B cell (primary cell): ENCODE results near the gene NTSR2. TPM values are rescaled to one million over a fixed set of nuclear protein-coding genes. Genes with fewer than 3 reads are reported as not detected.

ENCODE experiments used
- ATAC-seq: fragments of 200-7000 bp; cut with Tn5 transposase; one replicate; pipeline ENCODE4 v1.10.0; 2021; ENCODE audit warnings: low read depth, mild to moderate bottlenecking, moderate number of reproducible peaks, moderate library complexity
- CTCF ChIA-PET: fragments of 350-600 bp; sonication (Branson Sonifier 250); formaldehyde crosslinking; loops from one replicate; lab custom pipeline; 2021; ENCODE audit warnings: antibody characterized with exemption, inconsistent platforms; lab: Charles Lee
- POLR2A ChIA-PET: fragments of 350-600 bp; sonication (Branson Sonifier 250); formaldehyde crosslinking; loops from one replicate; lab custom pipeline; 2021; ENCODE audit warnings: antibody characterized with exemption; lab: Charles Lee
- DNase-seq: peaks from one replicate; pipeline ENCODE4 v3.0.0; 2013
- H2AFZ ChIP-seq: 2 replicates; pipeline ENCODE4 v1.6.1; 2012; ENCODE audit warnings: mild to moderate bottlenecking, low read depth, low read length; ENCODE audit not compliant: insufficient read depth, poor library complexity, severe bottlenecking
- H3K27ac ChIP-seq, 2 donors: 1 replicate in 1 of 2; 2 replicates in 1 of 2; pipeline ENCODE4 v1.5.1; 2012 to 2013; ENCODE audit warnings: low read length in 2 of 2, mild to moderate bottlenecking in 2 of 2, moderate library complexity in 1 of 2
- H3K27me3 ChIP-seq, 4 experiments: fragments of 200-600 bp in 1 of 4; sonication (generic) in 1 of 4; replicated peaks in 1 of 4; 1 replicate in 2 of 4; 2 replicates in 2 of 4; pipeline versions ENCODE4 v1.6.1 to v1.7.0; 2013 to 2016; ENCODE audit warnings: low read length in 3 of 4, mild to moderate bottlenecking in 2 of 4, mixed read lengths in 1 of 4, moderate library complexity in 1 of 4; ENCODE audit not compliant: insufficient read depth in 4 of 4, control insufficient read depth in 3 of 4; ENCODE audit errors: control extremely low read depth in 1 of 4
- H3K36me3 ChIP-seq, 2 experiments: replicated peaks in 1 of 2; 1 replicate in 1 of 2; 2 replicates in 1 of 2; pipeline versions ENCODE4 v1.6.1 to v1.7.1; 2013; ENCODE audit warnings: low read length in 1 of 2; ENCODE audit not compliant: insufficient read depth in 2 of 2, control insufficient read depth in 1 of 2; ENCODE audit errors: control extremely low read depth in 1 of 2, extremely low read depth in 1 of 2
- H3K4me1 ChIP-seq, 2 donors: fragments of 200-600 bp in 1 of 2; sonication (generic) in 1 of 2; 1 replicate in 1 of 2; 2 replicates in 1 of 2; pipeline versions ENCODE4 v1.5.1 to v1.6.1; 2013 to 2017; ENCODE audit warnings: low read length in 2 of 2; ENCODE audit not compliant: control insufficient read depth in 2 of 2, insufficient read depth in 2 of 2
- H3K4me2 ChIP-seq: replicated peaks from 2 replicates; pipeline ENCODE3; 2012; ENCODE audit warnings: mild to moderate bottlenecking, low read depth, low read length; ENCODE audit not compliant: poor library complexity, severe bottlenecking
- H3K4me3 ChIP-seq, 5 experiments: fragments of 200-600 bp in 1 of 5; sonication (generic) in 1 of 5; 1 replicate in 3 of 5; 2 replicates in 2 of 5; pipeline versions ENCODE4 v1.5.1 to v1.7.0; 2011 to 2016; ENCODE audit warnings: low read length in 4 of 5, mild to moderate bottlenecking in 4 of 5, low read depth in 2 of 5, control low read depth in 1 of 5, moderate library complexity in 1 of 5; ENCODE audit not compliant: insufficient read depth in 1 of 5; ENCODE audit errors: control extremely low read depth in 1 of 5, extremely low read depth in 1 of 5
- H3K79me2 ChIP-seq: fragments of 200-600 bp; sonication (generic); one replicate; pipeline ENCODE4 v1.6.0; 2016; ENCODE audit warnings: low read length; ENCODE audit not compliant: control insufficient read depth, insufficient read depth
- H3K9ac ChIP-seq: fragments of 200-600 bp; sonication (generic); 2 replicates; pipeline ENCODE4 v1.6.1; 2017; ENCODE audit warnings: mild to moderate bottlenecking, low read length, moderate library complexity
- H3K9me3 ChIP-seq, 3 donors: one replicate each; pipeline versions ENCODE4 v1.6.1 to v1.7.1; 2013; ENCODE audit warnings: low read length in 2 of 3; ENCODE audit not compliant: control insufficient read depth in 2 of 3, insufficient read depth in 1 of 3; ENCODE audit errors: control extremely low read depth in 1 of 3
- H4K20me1 ChIP-seq: 2 replicates; pipeline ENCODE4 v1.6.0; 2012; ENCODE audit warnings: mild to moderate bottlenecking, low read length; ENCODE audit not compliant: insufficient read depth, control insufficient read depth, poor library complexity, severe bottlenecking
- H3K27ac Mint-ChIP-seq: one replicate; pipeline ENCODE4 v1.8.0; 2021; ENCODE audit warnings: mixed read lengths
- H3K27me3 Mint-ChIP-seq: one replicate; pipeline ENCODE4 v1.8.0; 2021; ENCODE audit warnings: mixed read lengths
- H3K4me1 Mint-ChIP-seq: one replicate; pipeline ENCODE4 v1.8.0; 2021; ENCODE audit warnings: mixed read lengths
- H3K4me3 Mint-ChIP-seq: one replicate; pipeline ENCODE4 v1.8.0; 2021; ENCODE audit warnings: mixed read lengths
- H3K9me3 Mint-ChIP-seq: one replicate; pipeline ENCODE4 v1.8.0; 2022; ENCODE audit warnings: mixed read lengths; ENCODE audit not compliant: insufficient read depth
- EZH2 ChIP-seq: IDR thresholded peaks from 2 replicates; pipeline ENCODE4 v1.6.1; 2012; ENCODE audit warnings: borderline replicate concordance, low read depth, mild to moderate bottlenecking, moderate library complexity, low read length; ENCODE audit not compliant: insufficient read depth, poor library complexity, severe bottlenecking
- WGBS: methylation state at CpG from one replicate; pipeline ENCODE4 v1.1.5; 2013; ENCODE audit warnings: missing lambda C conversion rate; ENCODE audit not compliant: insufficient coverage; 5-methylcytosine and 5-hydroxymethylcytosine counted together
- intact Hi-C: fragments of 100-400 bp; cut with micrococcal nuclease; formaldehyde crosslinking; loops from one replicate; pipeline ENCODE4 v1.10.0; 2022
- polyA plus RNA-seq: library from polyadenylated mRNA; depleted of rRNA; stranded (reverse); fragments of >200 nt; gene quantifications from 2 replicates; pipeline ENCODE4 v1.2.3, GENCODE V29; 2012
- total RNA-seq, 2 donors: library from RNA; stranded (reverse); fragments of 120-200 nt in 1 of 2; gene quantifications; 1 replicate in 1 of 2; 2 replicates in 1 of 2; pipeline versions ENCODE4 v1.2.3 to v1.2.4, GENCODE V29; 2013 to 2022
- TF ChIP-seq, protein P1 (sequence below): fragments of 200-600 bp; IDR thresholded peaks from one replicate; pipeline ENCODE4 v1.8.0; 2022; ENCODE audit warnings: antibody characterized with exemption, mild to moderate bottlenecking

Gene NTSR2
- total and polyA plus RNA-seq, 2 donors (not counting 1 experiment from before 2014, with no cell fraction given), result not detected

DNA sequence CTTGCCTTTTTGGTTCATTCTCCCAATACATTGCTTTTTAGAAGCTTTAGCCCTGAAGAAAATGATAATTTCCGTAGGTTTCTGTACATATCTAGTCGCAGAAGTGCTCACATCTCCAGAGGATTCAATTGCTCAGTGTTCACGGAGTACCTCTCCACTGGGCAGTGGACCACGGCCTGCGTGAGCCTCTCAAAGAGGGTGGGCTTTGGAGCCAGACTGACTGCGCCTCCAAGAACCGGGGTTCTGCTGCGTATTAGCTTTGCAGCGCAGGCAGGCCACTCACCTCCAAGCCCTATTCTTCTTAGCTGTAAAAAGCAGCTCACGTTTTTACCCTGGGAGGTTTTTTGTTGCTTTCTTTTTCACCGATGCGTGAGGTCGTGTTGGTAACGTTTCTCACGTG, 35.4 kb downstream of the NTSR2 start:
- peaks cover 7% of the 10 kb centered on the region for H3K27me3 Mint-ChIP-seq
- DNase-seq, result no peak
- Histone ChIP-seq H2AFZ (no peak overlapping the region), H4K20me1 (no peaks in the 10 kb centered on the region), H3K79me2 (no peaks in the 10 kb centered on the region), H3K27me3 (no peaks in the 10 kb centered on the region), H3K27ac (no peak overlapping the region), H3K4me2 (no peak overlapping the region), H3K9me3 (no peaks in the 10 kb centered on the region), H3K9ac (no peak overlapping the region), H3K36me3 (no peaks in the 10 kb centered on the region), H3K4me3 (no peak overlapping the region), H3K4me1 (no peaks in the 10 kb centered on the region)
- no peak for ATAC-seq
- no peak overlapping the region for H3K4me3 Mint-ChIP-seq
- CTCF ChIA-PET, result no interaction called here
- POLR2A ChIA-PET, result no interaction called here
- no peak overlapping the region for H3K27ac Mint-ChIP-seq
- 92% methylated on average over 15 of the region's 15 CpGs for WGBS
- H3K9me3 Mint-ChIP-seq, result no peaks in the 10 kb centered on the region
- H3K4me1 Mint-ChIP-seq, result no peaks in the 10 kb centered on the region
- TF ChIP-seq, protein P1, sequence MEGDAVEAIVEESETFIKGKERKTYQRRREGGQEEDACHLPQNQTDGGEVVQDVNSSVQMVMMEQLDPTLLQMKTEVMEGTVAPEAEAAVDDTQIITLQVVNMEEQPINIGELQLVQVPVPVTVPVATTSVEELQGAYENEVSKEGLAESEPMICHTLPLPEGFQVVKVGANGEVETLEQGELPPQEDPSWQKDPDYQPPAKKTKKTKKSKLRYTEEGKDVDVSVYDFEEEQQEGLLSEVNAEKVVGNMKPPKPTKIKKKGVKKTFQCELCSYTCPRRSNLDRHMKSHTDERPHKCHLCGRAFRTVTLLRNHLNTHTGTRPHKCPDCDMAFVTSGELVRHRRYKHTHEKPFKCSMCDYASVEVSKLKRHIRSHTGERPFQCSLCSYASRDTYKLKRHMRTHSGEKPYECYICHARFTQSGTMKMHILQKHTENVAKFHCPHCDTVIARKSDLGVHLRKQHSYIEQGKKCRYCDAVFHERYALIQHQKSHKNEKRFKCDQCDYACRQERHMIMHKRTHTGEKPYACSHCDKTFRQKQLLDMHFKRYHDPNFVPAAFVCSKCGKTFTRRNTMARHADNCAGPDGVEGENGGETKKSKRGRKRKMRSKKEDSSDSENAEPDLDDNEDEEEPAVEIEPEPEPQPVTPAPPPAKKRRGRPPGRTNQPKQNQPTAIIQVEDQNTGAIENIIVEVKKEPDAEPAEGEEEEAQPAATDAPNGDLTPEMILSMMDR, result no peak
- TF ChIP-seq EZH2, result no peak
- intact Hi-C loops, result no loop called here

DNA sequence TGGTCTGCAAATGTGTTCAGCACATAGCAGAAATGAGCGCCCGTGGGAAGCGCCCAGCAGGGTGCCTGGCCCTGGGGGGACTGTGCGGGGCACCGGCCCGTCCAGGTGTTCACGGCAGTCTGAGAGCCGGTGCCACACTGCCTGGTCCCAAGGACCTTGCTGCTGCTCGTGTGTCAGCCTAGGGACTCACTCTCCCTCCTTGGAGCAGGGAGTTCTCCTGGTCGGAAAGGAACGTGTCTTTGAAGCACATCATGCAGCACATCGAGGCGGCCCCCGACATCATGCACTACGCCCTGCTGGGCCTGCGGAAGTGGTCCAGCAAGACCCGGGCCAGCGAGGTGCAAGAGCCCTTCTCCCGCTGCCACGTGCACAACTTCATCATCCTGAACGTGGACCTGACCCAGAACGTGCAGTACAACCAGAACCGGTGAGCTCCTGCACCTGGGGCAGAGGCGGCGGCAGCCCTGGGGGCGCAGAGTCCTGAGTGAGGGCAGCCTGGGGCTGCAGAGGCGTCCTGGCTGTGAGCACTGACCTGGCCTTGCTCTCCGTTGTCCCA, 36.0 kb downstream of the NTSR2 start:
- CTCF ChIA-PET, result no interaction called here
- Histone ChIP-seq H4K20me1 (no peaks in the 10 kb centered on the region), H3K9me3 (no peaks in the 10 kb centered on the region), H2AFZ (no peak overlapping the region), H3K4me1 (no peaks in the 10 kb centered on the region), H3K4me2 (no peak overlapping the region), H3K4me3 (no peak overlapping the region), H3K27me3 (no peaks in the 10 kb centered on the region), H3K79me2 (no peaks in the 10 kb centered on the region), H3K9ac (no peak overlapping the region), H3K36me3 (no peaks in the 10 kb centered on the region), H3K27ac (no peak overlapping the region)
- 92% methylated on average over 26 of the region's 28 CpGs for WGBS
- peaks cover 4% of the 10 kb centered on the region for H3K27me3 Mint-ChIP-seq
- intact Hi-C loops, result no loop called here
- POLR2A ChIA-PET, result no interaction called here
- no peaks in the 10 kb centered on the region for H3K4me1 Mint-ChIP-seq
- DNase-seq (no peak), ATAC-seq (no peak)
- H3K4me3 Mint-ChIP-seq, result no peak overlapping the region
- TF ChIP-seq, protein P1, result no peak
- no peak for TF ChIP-seq EZH2
- no peaks in the 10 kb centered on the region for H3K9me3 Mint-ChIP-seq
- no peak overlapping the region for H3K27ac Mint-ChIP-seq
